DND-41 (cell line): ENCODE results near the gene SPTBN5.

ENCODE experiments used
- CTCF ChIP-seq: IDR thresholded peaks from 2 replicates; pipeline ENCODE4 v1.5.1; 2012; ENCODE audit warnings: borderline replicate concordance, low read length, moderate library complexity, mild to moderate bottlenecking; ENCODE audit not compliant: poor library complexity, severe bottlenecking; ENCODE audit errors: extremely low read depth
- EZH2 ChIP-seq: IDR thresholded peaks from 3 replicates; pipeline ENCODE4 v1.6.1; 2012; ENCODE audit warnings: borderline replicate concordance, low read depth, mild to moderate bottlenecking, moderate library complexity, low read length, inconsistent platforms; ENCODE audit not compliant: severe bottlenecking

GRCh38 chr15:41858756-41859155 is 35.1 kb downstream of the SPTBN5 start:
- no peak for TF ChIP-seq EZH2
- no peak for TF ChIP-seq CTCF
